NCI-H226 (cell line): ENCODE data around the gene N4BP2L1.

Experiments used
- DNase-seq: peaks from one replicate; pipeline ENCODE4 v3.0.0-alpha.2; 2015

Gene N4BP2L1

DNA sequence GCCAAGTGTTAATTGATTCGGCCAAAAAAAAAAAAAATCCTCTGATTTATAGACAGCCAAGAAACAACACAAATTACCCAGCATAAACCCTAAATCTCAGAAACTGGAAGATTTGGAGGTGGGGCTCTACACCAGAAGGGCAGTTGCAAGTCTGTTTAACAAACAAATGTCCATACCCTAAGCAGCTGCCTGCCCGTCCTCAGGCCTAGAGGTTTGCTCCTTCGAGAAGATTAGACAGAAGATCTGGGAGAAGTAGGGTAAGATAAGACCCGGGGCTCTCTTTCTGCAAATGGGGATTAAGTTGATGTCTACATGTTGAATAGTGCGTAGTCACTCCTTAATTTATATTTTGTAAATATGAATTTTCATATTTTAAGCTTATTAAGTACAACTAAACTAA, 3.4 kb upstream of the N4BP2L1 start:
- DNase-seq, result no peak

DNA sequence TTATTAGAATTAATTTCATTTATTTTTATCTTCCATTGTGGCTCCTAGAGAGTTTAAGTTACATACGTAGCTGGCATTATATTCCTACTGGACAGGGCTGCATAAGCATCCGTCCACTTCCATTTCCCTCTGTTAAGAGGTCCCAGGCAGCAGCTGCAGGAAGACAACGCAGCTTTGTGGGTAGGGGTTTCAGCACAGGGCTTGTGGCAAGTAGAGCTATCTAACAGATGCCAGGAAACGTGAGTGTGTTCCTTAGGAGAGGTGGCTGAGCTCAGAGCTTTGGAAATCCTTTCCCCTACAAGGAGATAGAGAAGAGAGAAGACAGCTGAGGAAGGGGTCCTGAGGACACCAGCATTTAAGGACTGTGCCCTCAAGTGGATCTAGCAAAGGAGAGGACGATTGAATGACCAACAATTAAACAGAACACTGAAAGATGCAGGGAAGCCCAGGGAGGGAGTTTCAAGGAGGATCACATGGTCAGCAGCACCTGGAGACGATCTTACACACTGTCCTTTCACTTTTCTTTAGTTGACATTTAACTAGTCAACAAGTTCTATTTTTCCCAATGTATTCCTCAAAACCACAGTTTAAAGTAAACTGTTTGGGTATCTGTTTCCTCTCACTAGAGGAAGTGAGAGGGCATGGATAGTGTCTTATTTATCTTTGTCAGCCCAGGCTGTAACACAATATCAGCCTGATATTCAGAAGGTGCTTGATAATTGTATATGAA, 2.3 kb upstream of the N4BP2L1 start:
- DNase-seq, result no peak

DNA sequence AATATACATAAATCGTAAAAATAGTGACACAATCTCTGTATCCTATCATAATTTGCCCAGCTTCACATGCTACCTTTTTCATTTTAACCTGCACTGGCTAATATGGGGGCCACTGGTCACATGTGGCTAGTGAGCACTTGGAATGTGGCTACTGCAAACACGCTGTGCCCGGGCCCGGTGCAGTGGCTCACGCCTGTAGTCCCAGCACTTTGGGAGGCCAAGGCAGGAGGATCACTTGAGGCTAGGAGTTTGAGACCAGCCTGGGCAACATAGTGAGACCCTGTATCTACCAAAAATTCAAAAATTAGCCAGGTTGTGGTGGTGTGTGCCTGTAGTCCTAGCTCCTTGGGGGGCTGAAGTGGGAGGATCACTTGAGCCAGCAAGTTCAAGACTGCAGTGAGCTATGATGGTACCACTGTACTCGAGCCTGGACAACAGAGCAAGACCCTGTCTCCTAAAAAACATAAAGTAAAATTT, 1.5 kb upstream of the N4BP2L1 start:
- no peak for DNase-seq

DNA sequence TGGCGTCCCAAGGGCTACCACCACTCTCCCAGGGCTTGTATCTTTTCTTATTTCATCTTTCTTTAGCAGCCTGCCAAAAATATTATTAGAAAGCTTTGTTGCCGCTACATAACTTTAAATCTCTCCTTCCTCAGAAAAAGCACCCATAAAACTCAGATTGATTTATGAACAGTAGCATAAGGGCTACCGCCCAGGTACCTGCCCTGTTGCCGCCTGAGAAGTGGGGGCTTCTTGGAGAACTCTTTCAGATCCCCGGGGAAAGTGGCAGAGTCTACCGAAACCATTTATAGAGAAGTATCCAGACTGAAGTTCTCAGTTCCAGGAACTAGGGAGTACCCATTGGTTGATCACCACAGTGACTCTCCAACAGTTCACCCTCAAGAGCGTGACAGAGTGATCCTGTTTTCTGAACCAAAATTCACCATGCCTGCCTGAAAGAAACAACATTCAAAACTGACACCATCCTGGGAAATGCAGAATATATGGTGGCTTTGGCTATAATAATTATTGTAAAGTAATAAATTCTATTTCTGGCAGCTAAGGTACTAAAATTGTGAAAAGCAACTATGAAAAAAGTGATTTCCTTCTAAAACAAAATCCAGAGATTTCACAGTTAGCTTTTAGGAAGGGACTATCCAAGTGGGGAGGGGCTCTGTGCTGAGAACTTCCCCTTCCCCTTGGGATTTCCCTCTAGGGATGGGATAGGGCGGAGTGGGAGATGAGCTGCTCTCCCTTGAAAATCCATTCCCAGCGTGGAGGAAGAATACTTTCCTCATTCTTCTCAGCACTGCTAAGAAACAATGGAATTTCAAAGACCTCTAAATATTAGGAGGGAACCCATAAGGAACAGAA, 877 bp upstream of the N4BP2L1 start:
- DNase-seq, result no peak

DNA sequence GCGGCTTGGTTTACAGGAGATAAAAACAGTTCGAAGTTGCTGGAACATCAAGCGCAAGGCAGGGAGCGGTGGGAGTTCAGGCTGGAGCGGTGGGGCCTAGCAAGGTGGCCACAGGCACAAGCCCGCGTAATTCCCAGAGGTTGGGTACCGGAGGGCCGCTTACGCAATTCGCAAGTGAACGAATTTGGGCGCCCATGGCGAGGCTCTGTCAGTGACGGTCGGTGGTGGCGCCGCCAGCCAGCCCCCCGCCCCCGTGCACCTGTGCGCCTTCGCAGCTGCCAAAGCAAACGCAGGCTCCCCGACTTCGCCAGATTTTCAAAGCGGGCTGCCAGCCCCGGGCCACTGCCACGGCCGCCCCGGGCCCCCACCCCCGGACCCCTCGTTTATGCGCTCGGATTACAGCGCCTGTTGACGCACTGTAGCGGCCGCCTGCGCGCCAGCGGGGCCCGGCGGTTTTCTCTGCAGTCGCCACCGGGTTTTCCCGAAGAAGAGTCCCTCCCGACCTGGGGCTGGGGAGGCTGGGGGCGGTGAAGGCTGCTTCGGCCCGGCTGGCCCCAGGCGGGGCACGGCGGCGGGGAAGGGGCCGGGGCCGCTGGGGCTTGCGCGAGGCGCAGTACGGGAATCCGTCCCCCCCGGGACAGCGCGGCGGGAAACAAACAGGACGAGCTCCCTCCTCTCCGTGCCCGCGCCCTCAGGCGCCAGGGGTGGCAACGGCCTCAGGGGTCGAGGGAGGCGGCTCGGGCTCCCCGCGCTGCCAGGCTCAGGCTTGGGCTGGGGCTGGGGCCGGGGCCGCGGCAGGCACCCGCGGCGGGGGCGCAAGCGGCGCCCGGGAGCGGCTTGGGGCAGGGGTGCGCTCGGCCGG, 709 bp downstream of the N4BP2L1 start:
- no peak for DNase-seq

DNA sequence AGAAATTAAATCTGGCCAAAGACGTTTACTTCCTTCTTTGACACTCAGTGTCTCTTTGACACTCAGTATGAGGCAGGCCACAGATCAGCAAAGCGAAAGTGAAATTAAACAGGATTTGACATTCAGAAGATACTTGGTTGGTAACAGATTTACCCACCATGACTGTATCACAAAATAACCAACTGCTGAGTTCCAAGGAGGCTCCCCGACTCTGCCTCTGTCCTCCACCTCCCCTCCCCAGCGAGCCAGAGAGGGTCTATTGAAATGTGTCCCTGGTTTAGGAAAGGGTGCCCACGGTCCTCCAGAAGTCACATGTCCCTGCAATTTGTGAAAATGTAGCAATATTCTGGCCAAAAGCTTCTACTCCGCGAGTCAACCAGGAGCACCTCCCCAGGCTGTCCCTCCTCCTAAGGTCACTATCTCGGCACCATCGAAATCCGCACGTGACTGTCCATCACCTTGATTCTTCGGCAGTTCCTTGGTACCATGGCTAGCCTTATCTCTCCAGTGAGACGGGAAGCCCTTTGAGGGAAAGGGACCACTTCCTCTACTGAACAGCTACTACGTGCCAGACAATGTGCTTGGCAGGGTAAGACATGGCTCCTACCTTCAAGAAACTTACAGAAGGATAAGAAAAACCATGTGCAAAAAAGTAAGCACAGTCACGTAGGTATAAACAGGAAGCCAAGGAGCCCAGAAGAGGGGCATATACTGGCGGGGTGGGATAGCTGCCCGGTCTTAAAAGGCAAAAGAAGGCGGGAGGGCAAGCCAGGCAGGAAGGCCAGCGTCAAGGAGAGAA, 1.5 kb downstream of the N4BP2L1 start:
- no peak for DNase-seq

DNA sequence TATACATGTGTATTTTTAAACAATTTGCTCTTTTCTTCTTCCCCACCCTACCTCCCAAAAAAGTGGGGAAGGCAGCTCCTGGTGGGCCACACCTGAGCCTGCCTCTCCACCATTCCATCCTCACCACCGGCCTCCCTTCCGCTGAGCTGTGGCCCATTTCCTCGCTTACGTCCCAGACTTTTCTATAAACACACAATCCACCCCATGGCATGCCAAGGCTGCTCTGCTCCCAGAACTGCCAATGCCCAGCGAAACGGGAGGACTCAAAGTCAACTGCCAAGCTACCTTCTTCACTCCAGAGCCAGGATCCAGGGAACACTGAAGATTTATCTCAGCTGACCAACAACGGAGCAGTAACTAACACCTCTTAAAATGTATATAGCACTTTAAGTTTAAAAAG, 2.8 kb downstream of the N4BP2L1 start:
- DNase-seq, result no peak

DNA sequence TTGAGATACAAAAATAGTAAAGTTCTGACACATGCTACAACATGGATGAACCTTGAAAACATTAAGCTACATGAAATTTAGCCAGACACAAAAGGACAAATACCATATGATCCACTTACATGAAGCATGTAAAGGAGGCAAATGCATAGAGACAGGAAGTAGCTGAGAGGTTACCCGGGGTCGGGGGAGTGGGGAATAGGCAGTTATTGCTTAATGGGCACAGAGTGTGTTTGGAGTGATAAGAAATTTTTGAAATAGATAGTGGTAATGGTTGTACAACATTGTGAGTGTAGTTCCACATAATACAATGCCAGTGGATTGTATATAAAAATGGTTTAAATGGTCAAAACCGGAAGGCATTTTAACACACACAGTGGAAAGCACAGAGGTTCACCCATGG, 4.3 kb downstream of the N4BP2L1 start:
- DNase-seq, result no peak

DNA sequence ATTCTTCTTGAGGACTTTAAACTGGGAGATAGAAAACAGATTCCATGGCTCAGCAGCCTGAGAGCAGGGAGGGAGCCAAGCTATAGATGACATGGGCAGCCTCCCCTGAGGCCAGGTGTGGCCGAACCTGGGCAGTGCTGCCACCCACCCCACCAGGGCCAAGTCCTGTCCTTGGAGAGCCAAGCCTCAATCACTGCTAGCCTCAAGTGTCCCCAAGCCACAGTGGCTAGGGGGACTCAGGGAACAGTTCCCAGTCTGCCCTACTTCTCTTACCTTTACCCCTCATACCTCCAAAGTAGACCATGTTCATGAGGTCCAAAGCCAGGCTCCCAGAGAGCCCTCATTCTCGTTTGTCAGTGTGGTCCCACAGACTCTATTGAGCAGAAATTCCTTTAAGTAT, 8.1 kb downstream of the N4BP2L1 start:
- no peak for DNase-seq

DNA sequence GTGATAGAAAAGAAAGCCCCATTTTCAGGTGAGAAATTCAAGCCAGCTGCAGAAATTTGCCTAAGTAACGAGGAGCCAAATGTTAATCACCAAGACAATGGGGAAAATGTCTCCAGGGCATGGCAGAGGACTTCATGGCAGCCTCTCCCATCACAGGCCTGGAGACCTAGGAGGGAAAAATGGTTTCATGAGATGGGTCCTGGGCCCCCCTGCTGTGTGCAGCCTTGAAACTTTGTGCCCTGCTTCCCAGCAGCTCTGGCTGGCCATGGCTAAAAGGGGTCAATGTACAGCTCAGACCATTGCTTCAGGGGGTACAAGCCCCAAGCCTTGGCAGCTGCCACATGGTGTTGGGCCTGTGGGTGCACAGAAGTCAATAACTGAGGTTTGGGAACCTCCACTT, 9.9 kb downstream of the N4BP2L1 start:
- DNase-seq, result no peak

DNA sequence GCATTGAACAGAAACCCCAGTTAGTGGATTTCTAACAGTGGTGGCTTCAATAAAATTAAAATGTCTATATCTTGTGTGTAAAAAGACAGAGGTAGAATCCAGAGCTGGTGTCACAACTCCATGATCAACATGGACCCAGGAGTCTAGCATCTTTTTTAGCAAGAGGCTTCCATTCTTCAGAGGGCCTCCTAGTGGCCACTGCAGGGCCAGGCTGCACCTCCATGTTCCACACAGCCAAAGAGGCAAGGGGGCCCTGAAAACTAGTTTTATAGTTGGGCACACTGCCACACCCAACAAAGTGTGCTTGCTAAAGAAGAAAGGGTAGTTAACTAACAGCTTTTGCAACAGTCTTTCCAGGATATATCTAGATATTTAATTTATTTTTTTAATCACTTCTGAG, 12.9 kb downstream of the N4BP2L1 start:
- no peak for DNase-seq

DNA sequence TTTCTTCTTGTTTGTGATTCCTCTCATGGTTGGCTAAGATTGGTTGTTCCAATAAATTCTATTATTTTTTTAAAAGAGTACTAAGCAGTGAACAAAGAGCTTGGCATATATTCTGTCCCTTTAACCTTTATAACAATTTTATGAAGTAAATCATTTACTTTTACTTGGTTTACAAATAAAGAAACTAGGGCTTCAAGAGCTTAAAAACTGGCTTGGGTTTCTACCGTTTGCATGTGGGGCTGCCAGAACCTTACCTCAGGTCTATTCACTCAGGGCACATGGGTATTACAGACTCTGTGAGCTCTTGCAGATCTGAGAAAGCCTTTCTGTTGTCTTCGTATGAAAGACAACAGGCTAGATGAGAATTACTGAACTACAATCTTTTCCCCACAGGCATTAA, 13.3 kb downstream of the N4BP2L1 start:
- DNase-seq, result no peak

DNA sequence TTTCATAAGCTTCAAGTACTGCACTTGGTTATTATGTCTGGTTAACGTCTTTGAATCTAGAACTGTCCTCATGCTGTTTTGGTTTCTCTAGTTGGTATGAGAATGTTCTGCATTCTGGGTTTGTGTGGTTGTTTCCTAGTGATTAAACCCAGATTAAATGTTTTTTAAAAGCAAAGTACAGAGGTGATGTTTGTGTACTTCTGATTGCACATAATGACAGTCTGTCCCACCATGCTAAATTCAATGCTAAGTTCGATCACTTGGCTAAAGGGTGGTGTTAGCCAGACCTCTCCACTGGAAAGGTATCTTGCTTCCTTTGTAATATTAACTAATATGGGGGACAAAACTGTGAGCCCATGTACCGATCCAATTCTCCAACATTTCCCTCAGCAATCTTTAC, 14.6 kb downstream of the N4BP2L1 start:
- DNase-seq, result no peak

DNA sequence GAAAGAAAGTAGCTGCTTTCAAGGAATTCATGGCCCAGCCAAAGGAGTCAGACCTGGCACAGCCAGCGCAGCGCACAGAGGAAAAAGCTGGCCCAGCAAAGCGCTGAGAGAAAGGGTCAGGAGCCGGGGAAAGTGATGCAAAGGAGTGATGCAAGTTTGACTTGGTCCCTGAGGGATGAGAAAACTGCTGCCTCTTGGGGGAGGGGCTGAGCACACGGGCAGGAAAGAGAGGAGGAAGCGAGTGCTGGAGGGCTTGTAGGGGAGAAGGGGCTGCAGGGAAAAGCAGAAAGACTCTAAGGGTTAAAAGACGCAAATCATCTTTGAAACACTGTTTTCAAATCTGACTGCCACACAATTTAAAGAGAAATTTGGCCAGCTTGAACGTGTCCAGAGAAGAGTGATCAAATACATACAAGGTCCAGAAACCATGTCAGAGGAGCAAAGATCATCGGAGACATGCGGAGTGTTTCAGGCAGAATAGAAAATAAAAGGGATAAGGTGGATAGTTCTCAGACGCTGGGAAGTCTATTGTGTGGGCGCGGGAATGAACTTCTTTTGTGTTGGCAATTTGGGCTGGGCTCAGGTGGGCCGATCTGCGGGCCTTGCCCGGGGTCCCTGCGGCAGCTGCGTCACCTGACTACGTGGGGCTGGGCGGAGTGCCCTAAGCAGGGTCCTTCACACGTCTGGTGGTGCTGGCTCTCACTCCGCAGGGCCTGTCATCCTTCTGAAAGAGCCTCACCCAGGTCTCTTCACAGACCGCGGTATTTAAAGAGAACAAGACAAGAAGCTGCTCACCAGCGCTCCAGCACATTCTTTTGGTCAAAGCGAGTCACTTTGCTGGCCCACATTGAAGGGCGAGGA, 18.1 kb downstream of the N4BP2L1 start:
- DNase-seq, result no peak

DNA sequence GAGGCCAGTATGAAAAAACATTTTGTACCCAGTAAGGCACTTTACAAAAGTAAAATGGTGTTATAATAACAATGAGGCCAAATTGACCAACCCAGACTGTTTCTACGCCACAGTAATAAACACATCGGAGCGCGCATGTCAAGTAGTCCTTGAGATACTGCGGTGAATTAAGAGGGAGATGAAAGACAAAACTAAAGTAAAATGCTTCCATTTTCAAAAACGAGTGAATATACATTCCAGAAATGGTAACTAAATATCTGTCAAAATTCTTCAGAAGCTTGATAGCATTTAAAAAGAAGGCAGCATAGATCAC, 19.0 kb downstream of the N4BP2L1 start:
- no peak for DNase-seq

DNA sequence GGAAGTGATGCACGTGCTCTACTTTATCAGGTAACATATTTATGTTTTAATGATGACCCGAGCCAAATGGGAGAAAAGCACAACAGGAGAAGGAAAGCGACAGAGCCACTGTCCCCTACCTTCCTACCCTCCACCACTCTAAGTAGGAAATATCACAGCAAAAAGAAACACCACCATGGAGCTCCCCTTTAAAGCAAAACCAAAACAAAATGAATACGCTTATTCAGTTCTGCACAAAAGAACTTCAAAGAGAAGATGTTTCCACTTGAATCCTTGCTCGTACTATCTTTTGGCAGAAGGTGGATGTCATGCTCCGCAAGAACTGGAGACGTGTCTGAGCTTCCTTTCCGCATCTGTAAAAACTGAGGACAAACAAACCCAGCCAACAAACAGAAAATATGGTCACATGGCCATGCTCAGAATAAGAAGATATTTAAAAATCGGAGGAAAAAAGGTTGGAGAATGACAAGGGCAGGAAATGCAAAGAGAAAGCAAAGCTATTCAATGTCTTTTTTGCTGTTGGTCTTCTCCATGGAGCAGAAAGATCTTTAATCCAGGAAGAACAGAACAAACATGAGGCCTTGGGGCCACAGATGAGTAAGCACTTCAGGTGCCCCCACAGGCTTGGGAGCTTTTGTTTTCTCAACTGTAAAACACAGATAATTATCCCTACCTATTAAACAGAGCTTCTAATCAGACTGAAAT, 19.5 kb downstream of the N4BP2L1 start:
- DNase-seq, result no peak

DNA sequence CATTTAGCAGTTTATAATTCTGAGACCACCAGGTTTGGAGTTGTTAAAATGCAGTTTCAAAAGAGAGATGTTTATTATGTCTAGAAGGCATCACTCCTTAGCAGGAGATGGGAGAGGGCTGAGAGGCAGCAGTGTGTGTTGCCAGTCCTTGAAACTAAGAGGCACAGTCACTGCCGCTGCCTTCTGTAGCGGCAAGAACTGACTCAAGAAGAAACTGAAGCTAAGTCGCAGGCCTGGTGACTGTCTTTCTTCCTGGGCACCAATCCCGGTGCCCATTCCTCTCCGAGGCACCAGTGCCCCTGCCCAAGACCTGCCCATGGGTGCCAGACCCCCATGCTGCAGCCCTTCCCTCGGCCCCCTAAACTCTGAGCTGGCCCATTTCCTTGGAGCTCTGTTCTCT, 20.1 kb downstream of the N4BP2L1 start:
- DNase-seq, result no peak

DNA sequence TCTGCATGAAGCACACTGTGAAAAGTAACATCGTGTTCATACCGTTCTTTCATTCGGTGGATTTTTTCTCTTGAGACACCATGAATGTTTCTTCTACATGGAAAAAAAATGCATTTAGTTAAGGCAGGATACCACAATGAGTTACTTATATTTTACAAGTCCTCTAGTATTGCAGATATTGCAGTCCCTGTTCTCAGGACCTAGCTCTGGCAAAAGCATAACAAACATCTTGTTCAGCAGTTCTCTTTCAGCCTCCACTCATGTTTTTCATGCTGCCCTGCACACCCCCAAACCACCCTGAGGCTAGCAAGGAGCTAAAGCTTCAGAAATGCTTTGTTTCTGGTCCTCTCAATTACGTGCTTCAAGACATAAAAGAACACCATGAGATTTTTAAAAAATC, 24.8 kb downstream of the N4BP2L1 start:
- no peak for DNase-seq

DNA sequence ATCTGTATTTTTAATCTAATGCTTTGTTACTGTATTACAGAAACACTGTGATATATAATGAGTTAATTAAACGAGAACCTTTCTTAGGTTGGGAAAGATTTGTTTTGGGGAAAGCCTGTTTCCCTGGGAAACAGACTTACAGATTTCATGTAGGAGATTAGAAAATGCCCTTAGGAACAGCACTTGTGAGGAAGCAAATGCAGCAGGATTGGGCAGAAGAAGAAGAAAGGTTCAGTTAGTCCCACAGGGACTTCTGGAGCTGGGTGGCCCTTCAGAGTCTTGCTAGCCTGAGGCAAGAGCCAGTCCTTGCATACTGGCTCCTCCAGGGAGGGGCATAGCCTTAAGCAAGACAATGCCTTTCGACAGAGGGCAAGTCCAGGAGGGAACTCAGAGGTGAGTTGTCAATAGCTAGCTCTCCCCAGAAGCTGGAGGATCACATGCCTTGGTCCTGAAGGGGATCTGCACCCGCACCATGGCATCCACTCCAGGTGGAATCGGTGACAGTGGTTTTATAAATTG, 36.8 kb downstream of the N4BP2L1 start:
- no peak for DNase-seq

DNA sequence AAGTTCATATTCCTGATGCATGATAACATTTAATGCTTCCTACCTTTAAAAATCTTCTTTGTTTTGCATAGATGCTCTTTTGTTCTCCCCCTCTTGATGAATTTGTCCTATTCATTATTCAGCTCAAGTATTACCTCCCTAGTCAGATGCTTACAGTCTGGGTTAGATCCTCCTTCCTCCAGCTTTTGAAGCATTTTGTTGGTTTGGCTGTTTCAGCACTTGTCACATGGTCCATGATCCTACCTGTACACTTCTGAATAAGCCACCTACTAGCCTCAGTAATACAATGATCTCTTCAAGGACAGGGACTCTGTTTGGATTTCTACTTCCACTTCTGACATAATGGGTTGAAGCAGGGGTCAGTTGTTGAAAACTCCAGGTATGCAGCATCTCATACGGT, 37.4 kb downstream of the N4BP2L1 start:
- no peak for DNase-seq

DNA sequence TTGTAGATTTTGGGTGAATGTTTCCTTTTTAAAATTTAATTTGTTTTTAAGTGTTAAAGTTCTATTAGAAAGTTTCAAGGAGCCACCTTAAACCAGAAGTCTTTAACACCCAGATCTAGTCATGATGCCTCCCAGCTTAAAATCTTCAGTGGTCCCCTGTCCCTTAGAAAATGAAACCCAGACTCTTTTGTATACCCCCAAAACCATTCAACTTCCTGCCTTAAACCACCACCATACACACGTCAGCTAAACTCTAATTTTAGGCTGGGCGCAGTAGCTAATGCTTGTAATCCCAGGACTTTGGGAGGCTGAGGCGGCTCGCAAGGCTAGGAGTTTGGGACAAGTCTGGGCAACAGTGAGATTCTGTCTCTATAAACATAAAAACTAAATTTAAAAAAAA, 37.9 kb downstream of the N4BP2L1 start:
- no peak for DNase-seq
